ENCODE results near the gene HMGN1.

HMGN1 gene

GRCh38 chr21:39362733-39363132 lies 13.8 kb upstream of the HMGN1 start:
- no peak for ATAC-seq (replicated peaks; ENCODE audit: extremely low read depth, poor library complexity, severe bottlenecking)
- Mint-ChIP-seq H3K36me3 (ENCODE audit: insufficient read depth) (peaks cover 2% of the 10 kb centered on the region), H3K27me3 (peaks cover 18% of the 10 kb centered on the region), H3K4me3 (no peak overlapping the region), H3K27ac (ENCODE audit: low read depth) (no peak overlapping the region), H3K4me1 (no peaks in the 10 kb centered on the region), H3K9me3 (no peaks in the 10 kb centered on the region)
- no peak for DNase-seq (ENCODE audit: low spot score in 2 of 2)

GRCh38 chr21:39359382-39359781 lies 10.5 kb upstream of the HMGN1 start:
- no peak for DNase-seq (ENCODE audit: low spot score in 2 of 2)
- peaks cover 30% of the 10 kb centered on the region for H3K27me3 Mint-ChIP-seq

GRCh38 chr21:39353295-39353694 lies 4.4 kb upstream of the HMGN1 start:
- no peak for ATAC-seq (replicated peaks; ENCODE audit: extremely low read depth, poor library complexity, severe bottlenecking)
- Mint-ChIP-seq H3K4me1 (peaks cover 5% of the 10 kb centered on the region), H3K9me3 (no peaks in the 10 kb centered on the region), H3K27ac (ENCODE audit: low read depth) (no peak overlapping the region), H3K36me3 (ENCODE audit: insufficient read depth) (peaks cover 12% of the 10 kb centered on the region), H3K4me3 (no peak overlapping the region), H3K27me3 (peaks cover 28% of the 10 kb centered on the region)
- no peak for DNase-seq (ENCODE audit: low spot score in 2 of 2)

More at GRCh38 chr21:39359382-39359781, 10.5 kb upstream of the HMGN1 start:
- Mint-ChIP-seq H3K4me3 (no peak overlapping the region), H3K27ac (ENCODE audit: low read depth) (no peak overlapping the region), H3K36me3 (ENCODE audit: insufficient read depth) (peaks cover 2% of the 10 kb centered on the region), H3K9me3 (no peaks in the 10 kb centered on the region), H3K4me1 (no peaks in the 10 kb centered on the region)
- no peak for ATAC-seq (replicated peaks; ENCODE audit: extremely low read depth, poor library complexity, severe bottlenecking)

- peaks cover 26% of the 10 kb centered on the region for H3K4me1 Mint-ChIP-seq
- ATAC-seq (replicated peaks; ENCODE audit: extremely low read depth, poor library complexity, severe bottlenecking) = no peak
- peak overlapping the region; percentile 85 for H3K4me3 Mint-ChIP-seq
- H3K27me3 Mint-ChIP-seq = peaks cover 17% of the 10 kb centered on the region
- H3K27ac Mint-ChIP-seq (ENCODE audit: low read depth) = peak overlapping the region; percentile 91
- peaks cover 30% of the 10 kb centered on the region for H3K36me3 Mint-ChIP-seq (ENCODE audit: insufficient read depth)
- no peak for DNase-seq (ENCODE audit: low spot score in 2 of 2)
- H3K9me3 Mint-ChIP-seq = no peaks in the 10 kb centered on the region
Measured at GRCh38 chr21:39350094-39351005, 1.5 kb upstream of the HMGN1 start.

GRCh38 chr21:39349211-39350093 lies 564 bp upstream of the HMGN1 start:
- peaks cover 32% of the 10 kb centered on the region for H3K4me1 Mint-ChIP-seq
- no peaks in the 10 kb centered on the region for H3K9me3 Mint-ChIP-seq
- H3K27me3 Mint-ChIP-seq = peaks cover 8% of the 10 kb centered on the region
- DNase-seq (ENCODE audit: low spot score in 2 of 2) (peak; percentile 92 to 93), ATAC-seq (replicated peaks; ENCODE audit: extremely low read depth, poor library complexity, severe bottlenecking) (peak; percentile 88)
- H3K4me3 Mint-ChIP-seq = peak overlapping the region; percentile 85
- peak overlapping the region; percentile 91 for H3K27ac Mint-ChIP-seq (ENCODE audit: low read depth)
- peaks cover 36% of the 10 kb centered on the region for H3K36me3 Mint-ChIP-seq (ENCODE audit: insufficient read depth)

- H3K4me1 Mint-ChIP-seq = peaks cover 32% of the 10 kb centered on the region
- H3K27me3 Mint-ChIP-seq = no peaks in the 10 kb centered on the region
- H3K36me3 Mint-ChIP-seq (ENCODE audit: insufficient read depth) = peaks cover 46% of the 10 kb centered on the region
- H3K4me3 Mint-ChIP-seq = peak overlapping the region; percentile 85
- ATAC-seq (replicated peaks; ENCODE audit: extremely low read depth, poor library complexity, severe bottlenecking) = peak; percentile 13
- no peaks in the 10 kb centered on the region for H3K9me3 Mint-ChIP-seq
- H3K27ac Mint-ChIP-seq (ENCODE audit: low read depth) = peak overlapping the region; percentile 87
- no peak for DNase-seq (ENCODE audit: low spot score in 2 of 2)
Measured at GRCh38 chr21:39348040-39348354, 891 bp downstream of the HMGN1 start.

GRCh38 chr21:39347537-39347936 lies 1.4 kb downstream of the HMGN1 start:
- ATAC-seq (replicated peaks; ENCODE audit: extremely low read depth, poor library complexity, severe bottlenecking) (no peak), DNase-seq (ENCODE audit: low spot score in 2 of 2) (no peak)
- Mint-ChIP-seq H3K27me3 (no peaks in the 10 kb centered on the region), H3K9me3 (no peaks in the 10 kb centered on the region), H3K36me3 (ENCODE audit: insufficient read depth) (peaks cover 45% of the 10 kb centered on the region), H3K27ac (ENCODE audit: low read depth) (peak overlapping the region; percentile 87), H3K4me3 (peak overlapping the region; percentile 85), H3K4me1 (peaks cover 32% of the 10 kb centered on the region)

- DNase-seq (ENCODE audit: low spot score in 2 of 2) (no peak), ATAC-seq (replicated peaks; ENCODE audit: extremely low read depth, poor library complexity, severe bottlenecking) (no peak)
- H3K27me3 Mint-ChIP-seq = no peaks in the 10 kb centered on the region
- H3K4me1 Mint-ChIP-seq = peaks cover 32% of the 10 kb centered on the region
- H3K4me3 Mint-ChIP-seq = peak overlapping the region; percentile 85
- peaks cover 51% of the 10 kb centered on the region for H3K36me3 Mint-ChIP-seq (ENCODE audit: insufficient read depth)
- H3K27ac Mint-ChIP-seq (ENCODE audit: low read depth) = peak overlapping the region; percentile 87
- no peaks in the 10 kb centered on the region for H3K9me3 Mint-ChIP-seq
Measured at GRCh38 chr21:39346671-39347331, 2.1 kb downstream of the HMGN1 start.

- Mint-ChIP-seq H3K27ac (ENCODE audit: low read depth) (no peak overlapping the region), H3K27me3 (no peaks in the 10 kb centered on the region), H3K36me3 (ENCODE audit: insufficient read depth) (peaks cover 52% of the 10 kb centered on the region), H3K4me3 (peak overlapping the region; percentile 85), H3K4me1 (peaks cover 32% of the 10 kb centered on the region), H3K9me3 (no peaks in the 10 kb centered on the region)
- ATAC-seq (replicated peaks; ENCODE audit: extremely low read depth, poor library complexity, severe bottlenecking) (no peak), DNase-seq (ENCODE audit: low spot score in 2 of 2) (no peak)
Measured at GRCh38 chr21:39346206-39346605, 2.7 kb downstream of the HMGN1 start.

- ATAC-seq (replicated peaks; ENCODE audit: extremely low read depth, poor library complexity, severe bottlenecking) = no peak
- Mint-ChIP-seq H3K4me1 (peaks cover 32% of the 10 kb centered on the region), H3K27me3 (no peaks in the 10 kb centered on the region), H3K4me3 (no peak overlapping the region), H3K36me3 (ENCODE audit: insufficient read depth) (peaks cover 52% of the 10 kb centered on the region), H3K27ac (ENCODE audit: low read depth) (peak overlapping the region; percentile 58), H3K9me3 (no peaks in the 10 kb centered on the region)
- no peak for DNase-seq (ENCODE audit: low spot score in 2 of 2)
Measured at GRCh38 chr21:39345440-39345839, 3.4 kb downstream of the HMGN1 start.

GRCh38 chr21:39344848-39345247 lies 4.0 kb downstream of the HMGN1 start:
- Mint-ChIP-seq H3K4me3 (no peak overlapping the region), H3K27ac (ENCODE audit: low read depth) (peak overlapping the region; percentile 58), H3K27me3 (no peaks in the 10 kb centered on the region), H3K4me1 (peaks cover 32% of the 10 kb centered on the region), H3K9me3 (no peaks in the 10 kb centered on the region), H3K36me3 (ENCODE audit: insufficient read depth) (peaks cover 52% of the 10 kb centered on the region)
- DNase-seq (ENCODE audit: low spot score in 2 of 2) (no peak), ATAC-seq (replicated peaks; ENCODE audit: extremely low read depth, poor library complexity, severe bottlenecking) (no peak)

- Mint-ChIP-seq H3K4me1 (peaks cover 13% of the 10 kb centered on the region), H3K4me3 (no peak overlapping the region), H3K36me3 (ENCODE audit: insufficient read depth) (peaks cover 30% of the 10 kb centered on the region), H3K27ac (ENCODE audit: low read depth) (no peak overlapping the region), H3K9me3 (no peaks in the 10 kb centered on the region), H3K27me3 (no peaks in the 10 kb centered on the region)
- no peak for DNase-seq (ENCODE audit: low spot score in 2 of 2)
- ATAC-seq (replicated peaks; ENCODE audit: extremely low read depth, poor library complexity, severe bottlenecking) = no peak
Measured at GRCh38 chr21:39341249-39341923, 7.5 kb downstream of the HMGN1 start.
